Mammary epithelial cell (primary cell): ENCODE measurements around the gene TTC21A.

Experiments
- CTCF ChIP-seq, 2 donors: IDR thresholded peaks in 1 of 2; conservative IDR thresholded peaks in 1 of 2; 2 replicates each; pipeline ENCODE4 v1.5.1; 2011 to 2012; ENCODE audit warnings: inconsistent platforms in 2 of 2, low read length in 2 of 2, mild to moderate bottlenecking in 2 of 2, control low read depth in 1 of 2, low read depth in 1 of 2; ENCODE audit not compliant: insufficient read depth in 1 of 2; ENCODE audit errors: extremely low read depth in 1 of 2
- EZH2 ChIP-seq: IDR thresholded peaks from 2 replicates; pipeline ENCODE4 v1.6.1; 2012; ENCODE audit warnings: low read length, inconsistent platforms, borderline replicate concordance

GRCh38 chr3:39121621-39122020 lies 14.1 kb downstream of the TTC21A start:
- TF ChIP-seq CTCF (conservative IDR thresholded peaks at IDR 0.05 in 1 of 2, IDR thresholded peaks at IDR 0.05 in 1 of 2; ENCODE audit: extremely low read depth in 1 of 2, insufficient read depth in 1 of 2, low read depth in 1 of 2, low read length in 2 of 2) (no peak), EZH2 (no peak)
